ENCODE data around the gene SMARCD3. TPM values are rescaled to one million over a fixed set of nuclear protein-coding genes. Genes with fewer than 3 reads are reported as not detected.

Gene SMARCD3
- total and polyA plus RNA-seq, 9 of the 15 experiments (the other 6 are each of a cell fraction or from before 2014, with no cell fraction given), result 0.43 to 3.6 (median 2.6) TPM

DNA sequence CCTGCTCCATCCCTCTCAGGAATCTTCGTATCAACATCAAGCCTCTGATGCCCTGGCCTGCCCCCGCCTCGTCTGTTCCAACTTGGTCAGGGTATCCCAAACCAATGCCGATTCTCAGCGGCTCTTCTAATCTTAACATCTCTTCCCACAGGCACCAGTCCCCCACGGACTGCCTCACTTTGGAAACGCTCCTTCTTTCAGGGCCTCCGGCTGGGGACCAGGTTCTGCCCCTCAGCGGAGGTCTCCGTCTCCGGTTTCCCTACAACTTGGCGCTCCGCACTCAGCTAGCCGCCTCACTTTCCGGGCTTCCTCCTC is 22.0 kb downstream of the SMARCD3 start (continued):
- peak; percentile 40; the same call in 1 of the 2 replicates for TF ChIP-seq STAG1 (CRISPR knock-in tag; IDR thresholded peaks at IDR 0.05; ENCODE audit: borderline replicate concordance)
- TF ChIP-seq TEAD1 (CRISPR knock-in tag; IDR thresholded peaks at IDR 0.05), result 0 out of 4 replicates have a peak, but pooled peaks of 1 of the 2 experiments have one; percentile 54
- TF ChIP-seq ATF6 (CRISPR knock-in tag; IDR thresholded peaks at IDR 0.05), result 0 out of 2 replicates have a peak, but pooled peaks have one; percentile 2
- no peak for TF ChIP-seq XRCC4 (IDR thresholded peaks at IDR 0.05; ENCODE audit: extremely low read depth, insufficient read depth, insufficient read length)
- TF ChIP-seq, protein P1, sequence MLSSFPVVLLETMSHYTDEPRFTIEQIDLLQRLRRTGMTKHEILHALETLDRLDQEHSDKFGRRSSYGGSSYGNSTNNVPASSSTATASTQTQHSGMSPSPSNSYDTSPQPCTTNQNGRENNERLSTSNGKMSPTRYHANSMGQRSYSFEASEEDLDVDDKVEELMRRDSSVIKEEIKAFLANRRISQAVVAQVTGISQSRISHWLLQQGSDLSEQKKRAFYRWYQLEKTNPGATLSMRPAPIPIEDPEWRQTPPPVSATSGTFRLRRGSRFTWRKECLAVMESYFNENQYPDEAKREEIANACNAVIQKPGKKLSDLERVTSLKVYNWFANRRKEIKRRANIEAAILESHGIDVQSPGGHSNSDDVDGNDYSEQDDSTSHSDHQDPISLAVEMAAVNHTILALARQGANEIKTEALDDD (IDR thresholded peaks at IDR 0.05), result no peak
- no peak for TF ChIP-seq ZNF175 (CRISPR knock-in tag; IDR thresholded peaks at IDR 0.05; ENCODE audit: low read depth)
- peak; percentile 33; the same call in 1 of the 2 replicates for TF ChIP-seq ZNF609 (CRISPR knock-in tag; IDR thresholded peaks at IDR 0.05; ENCODE audit: borderline replicate concordance)
- no peak for TF ChIP-seq ZNF239 (CRISPR knock-in tag; IDR thresholded peaks at IDR 0.05)
- no peak for TF ChIP-seq PRMT5 (CRISPR knock-in tag; IDR thresholded peaks at IDR 0.05)
- TF ChIP-seq, protein P2, sequence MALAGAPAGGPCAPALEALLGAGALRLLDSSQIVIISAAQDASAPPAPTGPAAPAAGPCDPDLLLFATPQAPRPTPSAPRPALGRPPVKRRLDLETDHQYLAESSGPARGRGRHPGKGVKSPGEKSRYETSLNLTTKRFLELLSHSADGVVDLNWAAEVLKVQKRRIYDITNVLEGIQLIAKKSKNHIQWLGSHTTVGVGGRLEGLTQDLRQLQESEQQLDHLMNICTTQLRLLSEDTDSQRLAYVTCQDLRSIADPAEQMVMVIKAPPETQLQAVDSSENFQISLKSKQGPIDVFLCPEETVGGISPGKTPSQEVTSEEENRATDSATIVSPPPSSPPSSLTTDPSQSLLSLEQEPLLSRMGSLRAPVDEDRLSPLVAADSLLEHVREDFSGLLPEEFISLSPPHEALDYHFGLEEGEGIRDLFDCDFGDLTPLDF (CRISPR knock-in tag; IDR thresholded peaks at IDR 0.05), result no peak

Measured in K562 (cell line).